ENCODE results near the gene EDA2R. TPM values are rescaled to one million over a fixed set of nuclear protein-coding genes. Genes with fewer than 3 reads are reported as not detected.

Gene EDA2R
- total and polyA plus RNA-seq, 9 of the 15 experiments (the other 6 are each of a cell fraction or from before 2014, with no cell fraction given) = 0.03 to 0.08 (median 0.05) TPM; not detected in 5

DNA sequence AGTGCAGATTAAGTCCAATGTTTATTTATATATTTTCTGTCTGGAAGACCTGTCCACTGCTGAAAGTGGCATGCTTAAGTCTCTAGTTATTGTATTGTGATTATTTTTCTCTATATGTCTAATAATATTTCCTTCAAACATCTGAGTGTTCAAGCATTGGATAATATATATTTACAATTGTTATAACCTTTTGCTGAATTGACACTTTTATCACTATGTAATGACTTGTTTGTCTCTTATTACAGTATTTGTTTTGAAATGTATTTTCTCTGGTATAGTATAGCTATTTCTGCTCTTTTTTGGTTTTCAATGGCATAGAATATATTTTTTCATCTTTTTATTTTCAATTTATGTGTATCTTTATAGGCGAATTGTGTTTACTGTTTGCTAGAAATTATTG lies 59.7 kb downstream of the EDA2R start:
- CTCF ChIA-PET (ENCODE audit: low intra/inter-chr PET ratio) = no interaction called here
- FAIRE-seq = no peak
- H3K9ac ChIP-seq (ENCODE audit: insufficient read depth in 1 of 2, low read depth in 2 of 2, low read length in 2 of 2) = no peak overlapping the region
- no peaks in the 10 kb centered on the region for H3K79me2 ChIP-seq (ENCODE audit: control insufficient read depth, insufficient read depth, low read length)
- H3K27me3 ChIP-seq (ENCODE audit: control insufficient read depth in 2 of 2, insufficient read depth in 2 of 2, low read length in 2 of 2) = no peaks in the 10 kb centered on the region
- no TSS peak for BruUV-seq (replicated peaks)
- H3K36me3 ChIP-seq (ENCODE audit: control insufficient read depth, insufficient read depth, low read length) = no peaks in the 10 kb centered on the region
- no peak overlapping the region for H3K4me2 ChIP-seq (ENCODE audit: insufficient read depth, low read length)
- WGBS (ENCODE audit: insufficient coverage, low coverage, missing lambda C conversion rate) = 0% methylated on average over 1 of the region's 1 CpG
- H2AFZ ChIP-seq (ENCODE audit: low read depth, low read length) = no peak overlapping the region
- no peak for DNase-seq (ENCODE audit: extremely low read depth in 1 of 4, low spot score in 3 of 4)
- H3K9me1 ChIP-seq (ENCODE audit: control insufficient read depth, insufficient read depth, low read length) = no peaks in the 10 kb centered on the region
- intact Hi-C loops (cut with micrococcal nuclease) = no loop called here
- POLR2A ChIA-PET = no interaction called here
- H3K9me3 ChIP-seq (replicated peaks; ENCODE audit: control insufficient read depth, insufficient read depth, low read depth, low read length) = no peaks in the 10 kb centered on the region
- no peaks in the 10 kb centered on the region for H3K4me1 ChIP-seq (replicated peaks in 1 of 2; ENCODE audit: control insufficient read depth in 2 of 2, insufficient read depth in 2 of 2, low read length in 2 of 2)
- in situ Hi-C loops (cut with MboI) = no loop called here
- no peak overlapping the region for H3K4me3 ChIP-seq
- no peak overlapping the region for H3K27ac ChIP-seq (ENCODE audit: extremely low read depth, low read depth, low read length)
- ATAC-seq = no peak
- TF ChIP-seq ZNF79 (CRISPR knock-in tag; IDR thresholded peaks at IDR 0.05; ENCODE audit: low read depth) (no peak), MAFK (IDR thresholded peaks at IDR 0.05; ENCODE audit: low read length) (peak; percentile 36; the same call in 1 of the 2 replicates), ZNF316 (IDR thresholded peaks at IDR 0.05) (peak; percentile 75), MAFF (IDR thresholded peaks at IDR 0.05; ENCODE audit: low read length) (peak; percentile 34; the same call in 1 of the 2 replicates), C11orf30 (IDR thresholded peaks at IDR 0.05; ENCODE audit: low read depth) (peak; percentile 55; the same call in 1 of the 2 replicates)
- no peaks in the 10 kb centered on the region for H4K20me1 ChIP-seq (replicated peaks; ENCODE audit: control insufficient read depth, insufficient read depth, low read length)

DNA sequence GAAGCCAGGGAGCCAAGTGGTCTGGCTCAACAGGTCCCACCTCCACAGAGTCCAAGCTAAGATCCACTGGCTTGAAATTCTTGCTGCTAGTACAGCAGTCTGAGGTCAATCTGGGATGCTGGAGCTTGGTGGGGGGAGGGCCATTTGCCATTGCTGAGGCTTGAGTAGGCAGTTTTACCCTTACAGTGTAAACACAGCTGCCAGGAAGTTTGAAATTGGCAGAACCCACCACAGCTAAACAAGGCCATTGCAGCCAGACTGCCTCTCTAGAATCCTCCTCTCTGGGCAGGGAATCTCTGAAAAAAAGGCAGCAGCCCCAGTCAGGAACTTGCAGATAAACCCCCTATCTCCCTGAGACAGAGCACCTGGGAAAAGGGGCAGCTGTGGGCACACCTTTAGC lies 84.9 kb downstream of the EDA2R start:
- ChIA-PET POLR2A (no interaction called here), CTCF (ENCODE audit: low intra/inter-chr PET ratio) (no interaction called here)
- H3K4me3 ChIP-seq = no peak overlapping the region
- DNase-seq (ENCODE audit: extremely low read depth in 1 of 4, low spot score in 3 of 4) (no peak), ATAC-seq (no peak), FAIRE-seq (no peak)
- H4K20me1 ChIP-seq (replicated peaks; ENCODE audit: control insufficient read depth, insufficient read depth, low read length) = no peaks in the 10 kb centered on the region
- no peaks in the 10 kb centered on the region for H3K36me3 ChIP-seq (ENCODE audit: control insufficient read depth, insufficient read depth, low read length)
- H3K9me3 ChIP-seq (replicated peaks; ENCODE audit: control insufficient read depth, insufficient read depth, low read depth, low read length) = no peaks in the 10 kb centered on the region
- no peaks in the 10 kb centered on the region for H3K79me2 ChIP-seq (ENCODE audit: control insufficient read depth, insufficient read depth, low read length)
- no peak overlapping the region for H3K27ac ChIP-seq (ENCODE audit: extremely low read depth, low read depth, low read length)
- no peak for TF ChIP-seq RBM22 (IDR thresholded peaks at IDR 0.05; ENCODE audit: low read depth, low read length, poor library complexity, severe bottlenecking)
- no peak for TF ChIP-seq SIRT6 (IDR thresholded peaks at IDR 0.05; ENCODE audit: low read depth, low read length)
- TF ChIP-seq, protein P1, sequence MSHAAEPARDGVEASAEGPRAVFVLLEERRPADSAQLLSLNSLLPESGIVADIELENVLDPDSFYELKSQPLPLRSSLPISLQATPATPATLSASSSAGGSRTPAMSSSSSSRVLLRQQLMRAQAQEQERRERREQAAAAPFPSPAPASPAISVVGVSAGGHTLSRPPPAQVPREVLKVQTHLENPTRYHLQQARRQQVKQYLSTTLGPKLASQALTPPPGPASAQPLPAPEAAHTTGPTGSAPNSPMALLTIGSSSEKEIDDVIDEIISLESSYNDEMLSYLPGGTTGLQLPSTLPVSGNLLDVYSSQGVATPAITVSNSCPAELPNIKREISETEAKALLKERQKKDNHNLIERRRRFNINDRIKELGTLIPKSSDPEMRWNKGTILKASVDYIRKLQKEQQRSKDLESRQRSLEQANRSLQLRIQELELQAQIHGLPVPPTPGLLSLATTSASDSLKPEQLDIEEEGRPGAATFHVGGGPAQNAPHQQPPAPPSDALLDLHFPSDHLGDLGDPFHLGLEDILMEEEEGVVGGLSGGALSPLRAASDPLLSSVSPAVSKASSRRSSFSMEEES (CRISPR knock-in tag; IDR thresholded peaks at IDR 0.05) = no peak
- TF ChIP-seq ZNF75A (CRISPR knock-in tag; IDR thresholded peaks at IDR 0.05) = no peak
- no peak for TF ChIP-seq FOXK2 (conservative IDR thresholded peaks at IDR 0.05 in 1 of 2, IDR thresholded peaks at IDR 0.05 in 1 of 2; ENCODE audit: low read depth in 2 of 2)
- no peak for TF ChIP-seq ZNF764 (CRISPR knock-in tag; IDR thresholded peaks at IDR 0.05; ENCODE audit: low read depth)
- no peak for TF ChIP-seq TCF7 (IDR thresholded peaks at IDR 0.05; ENCODE audit: borderline replicate concordance)
- no peak for TF ChIP-seq STAG1 (CRISPR knock-in tag; IDR thresholded peaks at IDR 0.05; ENCODE audit: borderline replicate concordance)
- TF ChIP-seq NEUROD1 (IDR thresholded peaks at IDR 0.05; ENCODE audit: borderline replicate concordance, low read depth, low read length, partially characterized antibody) = no peak
- no peak for TF ChIP-seq SUPT5H (IDR thresholded peaks at IDR 0.05)
- H3K4me2 ChIP-seq (ENCODE audit: insufficient read depth, low read length) = no peak overlapping the region
- no TSS peak for BruUV-seq (replicated peaks)
- H2AFZ ChIP-seq (ENCODE audit: low read depth, low read length) = no peak overlapping the region
- no peaks in the 10 kb centered on the region for H3K27me3 ChIP-seq (ENCODE audit: control insufficient read depth in 2 of 2, insufficient read depth in 2 of 2, low read length in 2 of 2)
- no peak overlapping the region for H3K9ac ChIP-seq (ENCODE audit: insufficient read depth in 1 of 2, low read depth in 2 of 2, low read length in 2 of 2)
- H3K4me1 ChIP-seq (replicated peaks in 1 of 2; ENCODE audit: control insufficient read depth in 2 of 2, insufficient read depth in 2 of 2, low read length in 2 of 2) = no peaks in the 10 kb centered on the region
- H3K9me1 ChIP-seq (ENCODE audit: control insufficient read depth, insufficient read depth, low read length) = no peaks in the 10 kb centered on the region
- in situ Hi-C loops (cut with MboI) = no loop called here
- intact Hi-C loops (cut with micrococcal nuclease) = no loop called here
